ENCODE results near the gene MYL7. TPM values are rescaled to one million over a fixed set of nuclear protein-coding genes. Genes with fewer than 3 reads are reported as not detected.
"Not testable (repeated sequence)": the region's sequence is repeated elsewhere in the genome, so short reads cannot be mapped to it uniquely, and the experiment has no call there.

The MYL7 gene
- total and polyA plus RNA-seq, 9 donors: 0.70 to 13.0 (median 6.8) TPM

- Histone ChIP-seq H3K36me3 (ENCODE audit: control insufficient read depth, insufficient read depth, low read length) (no peaks in the 10 kb centered on the region), H3K4me1 (ENCODE audit: control insufficient read depth, insufficient read depth, low read length) (peaks cover 43% of the 10 kb centered on the region), H3K4me3 (ENCODE audit: low read length) (no peak overlapping the region), H3K27ac (ENCODE audit: low read length) (peak overlapping the region; percentile 5), H3K9me3 (replicated peaks; ENCODE audit: control insufficient read depth, low read depth, low read length) (peaks cover 12% of the 10 kb centered on the region), H3K27me3 (ENCODE audit: control insufficient read depth, insufficient read depth, low read length) (peaks cover 9% of the 10 kb centered on the region)
- 26% methylated on average over 9 of the region's 16 CpGs for WGBS (ENCODE audit: insufficient coverage)
- DNase-seq: peak; percentile 52
Observed at GRCh38 chr7:44184206-44184872, 43.2 kb upstream of the MYL7 start.

- no CpG with 5 or more reads among the region's 2 CpGs for WGBS (ENCODE audit: insufficient coverage)
Observed at GRCh38 chr7:44183386-44183785, 42.3 kb upstream of the MYL7 start.

DNA sequence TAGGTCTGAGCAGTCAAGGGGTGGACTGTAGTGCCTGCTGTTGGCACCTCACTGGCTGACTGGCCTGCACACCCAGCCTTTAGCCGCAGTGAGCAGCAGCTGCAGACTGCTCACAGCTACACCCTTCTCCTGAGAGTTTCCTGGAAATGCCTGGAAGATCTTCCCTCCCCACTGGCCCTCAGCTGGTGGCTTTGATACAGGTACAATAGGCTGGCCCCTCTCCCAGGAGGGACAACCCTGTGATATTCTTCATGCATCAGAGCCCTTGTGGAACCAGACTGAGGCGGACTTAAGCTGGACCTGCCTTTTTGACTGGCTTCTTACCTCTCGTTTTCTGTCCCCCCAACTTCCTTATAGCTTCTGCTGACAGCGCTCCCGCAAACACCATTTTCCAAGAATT lies 41.7 kb upstream of the MYL7 start:
- Histone ChIP-seq H3K4me1 (ENCODE audit: control insufficient read depth, insufficient read depth, low read length) (peaks cover 37% of the 10 kb centered on the region), H3K36me3 (ENCODE audit: control insufficient read depth, insufficient read depth, low read length) (no peaks in the 10 kb centered on the region), H3K4me3 (ENCODE audit: low read length) (no peak overlapping the region), H3K27me3 (ENCODE audit: control insufficient read depth, insufficient read depth, low read length) (peaks cover 10% of the 10 kb centered on the region), H3K9me3 (replicated peaks; ENCODE audit: control insufficient read depth, low read depth, low read length) (peaks cover 12% of the 10 kb centered on the region), H3K27ac (ENCODE audit: low read length) (no peak overlapping the region)
- DNase-seq: no peak
- 85% methylated on average over 5 of the region's 5 CpGs for WGBS (ENCODE audit: insufficient coverage)

More at GRCh38 chr7:44183386-44183785, 42.3 kb upstream of the MYL7 start:
- Histone ChIP-seq H3K4me1 (ENCODE audit: control insufficient read depth, insufficient read depth, low read length) (peaks cover 40% of the 10 kb centered on the region), H3K9me3 (replicated peaks; ENCODE audit: control insufficient read depth, low read depth, low read length) (peaks cover 12% of the 10 kb centered on the region), H3K27me3 (ENCODE audit: control insufficient read depth, insufficient read depth, low read length) (peaks cover 9% of the 10 kb centered on the region), H3K27ac (ENCODE audit: low read length) (no peak overlapping the region), H3K4me3 (ENCODE audit: low read length) (no peak overlapping the region), H3K36me3 (ENCODE audit: control insufficient read depth, insufficient read depth, low read length) (no peaks in the 10 kb centered on the region)
- DNase-seq: peak; percentile 44

GRCh38 chr7:44180631-44181030 lies 39.5 kb upstream of the MYL7 start:
- Histone ChIP-seq H3K4me3 (ENCODE audit: low read length) (no peak overlapping the region), H3K36me3 (ENCODE audit: control insufficient read depth, insufficient read depth, low read length) (no peaks in the 10 kb centered on the region), H3K4me1 (ENCODE audit: control insufficient read depth, insufficient read depth, low read length) (peaks cover 23% of the 10 kb centered on the region), H3K27ac (ENCODE audit: low read length) (no peak overlapping the region), H3K9me3 (replicated peaks; ENCODE audit: control insufficient read depth, low read depth, low read length) (peaks cover 12% of the 10 kb centered on the region), H3K27me3 (ENCODE audit: control insufficient read depth, insufficient read depth, low read length) (peaks cover 11% of the 10 kb centered on the region)
- no peak for DNase-seq
- 86% methylated on average over 1 of the region's 3 CpGs for WGBS (ENCODE audit: insufficient coverage)

DNA sequence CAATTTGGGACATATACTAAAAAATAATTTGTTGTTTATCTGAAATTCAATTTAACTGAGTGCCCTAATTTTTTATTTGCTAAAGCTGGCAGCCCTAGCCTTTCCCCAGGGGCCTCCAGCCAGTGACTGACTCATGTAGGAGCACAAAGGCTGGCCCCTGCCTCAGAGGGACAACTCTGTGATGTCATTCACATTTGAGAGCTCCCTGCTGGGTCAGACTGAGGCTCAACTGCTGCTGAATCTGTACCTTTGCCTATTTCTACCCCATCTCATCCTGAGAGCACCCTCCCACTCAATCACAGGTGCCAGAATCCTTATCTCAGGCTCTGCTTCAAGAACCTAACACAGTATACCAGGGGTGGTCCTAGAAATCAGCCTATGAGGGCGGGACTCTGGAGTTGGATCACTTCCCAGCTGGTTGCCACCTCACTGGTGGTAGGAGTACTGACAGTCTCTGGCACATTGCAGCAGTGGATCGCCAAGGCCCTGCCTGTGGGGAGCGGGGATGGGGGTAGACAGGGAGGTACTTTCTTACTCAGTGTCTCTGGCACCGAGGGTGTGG lies 36.5 kb upstream of the MYL7 start:
- Histone ChIP-seq H3K9me3 (replicated peaks; ENCODE audit: control insufficient read depth, low read depth, low read length) (peaks cover 6% of the 10 kb centered on the region), H3K27me3 (ENCODE audit: control insufficient read depth, insufficient read depth, low read length) (peaks cover 6% of the 10 kb centered on the region), H3K4me3 (ENCODE audit: low read length) (no peak overlapping the region), H3K27ac (ENCODE audit: low read length) (no peak overlapping the region), H3K4me1 (ENCODE audit: control insufficient read depth, insufficient read depth, low read length) (peaks cover 2% of the 10 kb centered on the region), H3K36me3 (ENCODE audit: control insufficient read depth, insufficient read depth, low read length) (no peaks in the 10 kb centered on the region)
- 72% methylated on average over 3 of the region's 4 CpGs for WGBS (ENCODE audit: insufficient coverage)
- no peak for DNase-seq

DNA sequence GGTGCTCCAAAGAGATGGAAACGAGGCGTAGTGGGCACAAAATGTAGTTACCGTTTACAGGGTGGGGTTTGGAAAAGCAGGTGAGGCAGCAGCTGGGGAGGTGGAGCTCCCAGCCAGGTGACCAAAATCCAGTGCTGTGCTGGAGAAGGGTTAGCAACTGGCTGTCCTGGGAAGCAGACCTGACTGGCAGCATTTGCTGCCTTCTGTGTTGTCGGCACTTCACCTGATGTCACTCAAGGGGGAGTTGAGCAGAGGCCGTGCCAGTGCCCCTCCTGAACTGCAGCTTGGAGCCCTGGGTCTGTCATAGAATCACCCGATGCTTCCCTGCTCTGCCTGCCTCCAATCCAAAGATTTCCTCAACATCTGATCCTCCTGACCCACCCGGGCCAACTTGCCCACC lies 35.4 kb upstream of the MYL7 start:
- Histone ChIP-seq H3K27me3 (ENCODE audit: control insufficient read depth, insufficient read depth, low read length) (peaks cover 5% of the 10 kb centered on the region), H3K36me3 (ENCODE audit: control insufficient read depth, insufficient read depth, low read length) (no peaks in the 10 kb centered on the region), H3K9me3 (replicated peaks; ENCODE audit: control insufficient read depth, low read depth, low read length) (no peaks in the 10 kb centered on the region), H3K4me3 (ENCODE audit: low read length) (no peak overlapping the region), H3K27ac (ENCODE audit: low read length) (no peak overlapping the region), H3K4me1 (ENCODE audit: control insufficient read depth, insufficient read depth, low read length) (peaks cover 2% of the 10 kb centered on the region)
- WGBS (ENCODE audit: insufficient coverage): 80% methylated on average over 5 of the region's 7 CpGs
- DNase-seq: no peak

DNA sequence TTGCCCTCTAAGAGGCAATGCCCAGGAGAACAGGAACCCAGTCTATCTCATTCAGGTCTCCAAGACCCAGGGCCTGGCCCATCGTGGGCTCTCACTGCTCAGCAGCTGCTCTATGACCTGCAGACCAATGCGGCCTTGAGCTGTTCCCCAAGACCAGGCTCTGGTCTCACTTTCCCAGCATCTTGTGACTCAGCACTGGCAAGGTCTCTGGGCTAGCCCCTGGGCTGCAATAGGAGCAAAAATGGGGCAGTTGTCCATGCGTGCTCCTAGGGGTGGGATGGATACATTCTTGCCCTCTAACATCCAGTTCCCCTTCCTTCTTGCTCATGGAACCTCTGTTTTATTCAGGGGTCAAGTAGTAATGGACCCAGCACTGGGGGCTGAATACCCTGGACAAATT lies 34.6 kb upstream of the MYL7 start:
- no peak overlapping the region for H3K4me3 ChIP-seq (ENCODE audit: low read length)
- no peaks in the 10 kb centered on the region for H3K9me3 ChIP-seq (replicated peaks; ENCODE audit: control insufficient read depth, low read depth, low read length)
- no peak overlapping the region for H3K27ac ChIP-seq (ENCODE audit: low read length)
- peaks cover 5% of the 10 kb centered on the region for H3K27me3 ChIP-seq (ENCODE audit: control insufficient read depth, insufficient read depth, low read length)
- DNase-seq: no peak
- H3K36me3 ChIP-seq (ENCODE audit: control insufficient read depth, insufficient read depth, low read length): no peaks in the 10 kb centered on the region
- WGBS (ENCODE audit: insufficient coverage): 79% methylated on average over 2 of the region's 3 CpGs
- H3K4me1 ChIP-seq (ENCODE audit: control insufficient read depth, insufficient read depth, low read length): peaks cover 2% of the 10 kb centered on the region

DNA sequence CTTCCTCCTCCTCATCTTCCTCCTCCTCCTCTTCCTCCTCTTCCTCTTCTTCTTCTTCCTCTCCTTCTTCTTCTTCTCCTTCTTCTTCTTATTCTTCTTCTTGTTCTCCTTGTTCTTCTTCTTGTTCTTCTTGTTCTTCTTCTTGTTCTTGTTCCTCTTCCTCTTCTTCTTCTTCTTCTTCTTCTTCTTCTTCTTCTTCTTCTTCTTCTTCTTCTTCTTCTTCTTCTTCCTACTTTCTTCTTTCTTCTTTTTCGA lies 33.5 kb upstream of the MYL7 start:
- not testable (repeated sequence) for H3K9me3 ChIP-seq (replicated peaks; ENCODE audit: control insufficient read depth, low read depth, low read length); H3K27ac ChIP-seq (ENCODE audit: low read length); H3K4me3 ChIP-seq (ENCODE audit: low read length); H3K27me3 ChIP-seq (ENCODE audit: control insufficient read depth, insufficient read depth, low read length); H3K36me3 ChIP-seq (ENCODE audit: control insufficient read depth, insufficient read depth, low read length); DNase-seq; H3K4me1 ChIP-seq (ENCODE audit: control insufficient read depth, insufficient read depth, low read length)
- WGBS (ENCODE audit: insufficient coverage): no CpG with 5 or more reads among the region's 1 CpG

- DNase-seq: no peak
- H3K9me3 ChIP-seq (replicated peaks; ENCODE audit: control insufficient read depth, low read depth, low read length): no peaks in the 10 kb centered on the region
- H3K27me3 ChIP-seq (ENCODE audit: control insufficient read depth, insufficient read depth, low read length): peaks cover 7% of the 10 kb centered on the region
- H3K4me3 ChIP-seq (ENCODE audit: low read length): no peak overlapping the region
- H3K27ac ChIP-seq (ENCODE audit: low read length): no peak overlapping the region
- no peaks in the 10 kb centered on the region for H3K36me3 ChIP-seq (ENCODE audit: control insufficient read depth, insufficient read depth, low read length)
- peaks cover 2% of the 10 kb centered on the region for H3K4me1 ChIP-seq (ENCODE audit: control insufficient read depth, insufficient read depth, low read length)
- WGBS (ENCODE audit: insufficient coverage): 44% methylated on average over 2 of the region's 3 CpGs
Observed at GRCh38 chr7:44173911-44174693, 33.0 kb upstream of the MYL7 start.

- WGBS (ENCODE audit: insufficient coverage): no CpG with 5 or more reads among the region's 6 CpGs
- Histone ChIP-seq H3K9me3 (replicated peaks; ENCODE audit: control insufficient read depth, low read depth, low read length) (no peaks in the 10 kb centered on the region), H3K4me3 (ENCODE audit: low read length) (no peak overlapping the region), H3K36me3 (ENCODE audit: control insufficient read depth, insufficient read depth, low read length) (no peaks in the 10 kb centered on the region), H3K27me3 (ENCODE audit: control insufficient read depth, insufficient read depth, low read length) (peaks cover 5% of the 10 kb centered on the region), H3K27ac (ENCODE audit: low read length) (no peak overlapping the region), H3K4me1 (ENCODE audit: control insufficient read depth, insufficient read depth, low read length) (no peaks in the 10 kb centered on the region)
- no peak for DNase-seq
Observed at GRCh38 chr7:44172803-44173424, 31.8 kb upstream of the MYL7 start.

Data from muscle of leg (tissue), 11 donors.